Cerebellar cortex (tissue), 1 donor: ENCODE results near the gene NPFF.

Source experiments
- DNase-seq: peaks from one replicate; pipeline ENCODE4 v3.0.0-alpha.2; 2015; ENCODE audit warnings: low spot score

The NPFF gene

GRCh38 chr12:53513712-53514410 is 6.6 kb upstream of the NPFF start:
- no peak for DNase-seq

- no peak for DNase-seq
Measured at GRCh38 chr12:53510181-53510812, 3.0 kb upstream of the NPFF start.

GRCh38 chr12:53508534-53509170 is 1.4 kb upstream of the NPFF start:
- DNase-seq, result peak; percentile 94

GRCh38 chr12:53507603-53507885 is 260 bp upstream of the NPFF start:
- DNase-seq, result no peak

DNA sequence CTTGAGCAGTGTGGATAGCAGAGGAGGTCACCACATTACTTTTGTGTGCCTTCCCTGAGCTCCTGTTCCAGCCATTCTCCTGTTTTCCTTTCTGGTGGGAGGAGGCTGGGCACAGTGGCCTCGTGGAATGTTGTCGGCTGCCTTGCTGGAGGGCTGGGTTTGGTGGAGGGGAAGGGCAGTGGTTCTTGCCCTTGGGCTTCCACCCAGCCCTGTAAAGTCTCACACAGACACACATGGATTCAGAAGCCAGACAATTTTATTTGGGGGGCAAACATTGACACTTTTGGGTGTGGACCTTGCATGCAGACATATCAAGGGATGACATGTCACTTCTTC is 866 bp downstream of the NPFF start:
- DNase-seq, result no peak

- no peak for DNase-seq
Measured at GRCh38 chr12:53505555-53506449, 1.5 kb downstream of the NPFF start.

DNA sequence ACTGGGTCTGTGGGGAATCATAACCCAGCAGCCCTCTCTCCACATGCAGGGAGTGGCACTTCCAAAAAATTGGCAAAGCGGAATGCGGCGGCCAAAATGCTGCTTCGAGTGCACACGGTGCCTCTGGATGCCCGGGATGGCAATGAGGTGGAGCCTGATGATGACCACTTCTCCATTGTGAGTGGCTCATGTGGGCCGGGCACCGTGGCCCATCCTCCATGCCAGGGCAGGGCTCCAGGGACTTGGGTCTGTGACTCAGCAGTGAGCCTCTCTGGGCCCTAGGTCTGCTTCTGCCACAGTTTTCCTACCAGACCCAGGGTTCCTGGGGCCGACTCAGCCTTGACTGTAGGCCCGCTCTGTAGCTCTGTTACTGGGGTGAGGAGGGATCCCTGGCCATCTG is 2.2 kb downstream of the NPFF start:
- no peak for DNase-seq

DNA sequence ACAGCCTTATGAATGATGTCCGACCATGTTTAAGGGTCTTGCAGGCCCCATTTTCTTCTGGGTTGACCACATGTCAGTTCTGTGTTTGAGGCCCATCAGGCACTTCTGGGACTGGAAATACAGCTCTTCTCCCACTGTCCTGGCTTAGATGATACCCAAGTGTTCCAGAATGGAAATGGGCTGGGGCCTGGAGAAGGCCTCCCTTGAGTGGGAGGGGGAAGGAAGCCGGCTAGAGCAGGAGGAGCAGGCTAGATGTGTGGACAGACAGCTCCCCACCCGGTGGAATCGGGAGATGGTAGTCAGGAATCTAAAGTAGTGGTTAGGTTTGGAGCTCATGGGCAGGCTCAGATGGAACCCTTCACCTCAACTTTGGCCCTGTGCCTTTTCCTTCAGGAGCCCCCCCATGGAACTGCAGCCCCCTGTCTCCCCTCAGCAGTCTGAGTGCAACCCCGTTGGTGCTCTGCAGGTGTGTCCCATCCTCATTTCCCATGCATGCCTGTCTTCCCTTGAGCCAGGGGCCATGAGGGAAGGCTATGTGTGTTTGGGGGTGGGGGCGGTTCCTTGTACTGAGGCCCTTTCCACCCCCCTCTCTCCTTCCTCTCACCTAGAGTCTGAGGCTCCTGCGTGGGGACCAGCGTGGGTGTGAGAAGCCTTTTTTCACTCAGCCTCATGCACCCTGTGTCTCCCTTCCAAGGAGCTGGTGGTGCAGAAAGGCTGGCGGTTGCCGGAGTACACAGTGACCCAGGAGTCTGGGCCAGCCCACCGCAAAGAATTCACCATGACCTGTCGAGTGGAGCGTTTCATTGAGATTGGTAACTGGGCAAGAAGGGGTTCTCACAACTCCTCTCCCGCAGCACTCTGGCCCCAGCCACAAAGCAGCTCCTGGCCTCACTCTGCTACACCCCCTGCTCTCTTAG is 3.0 kb downstream of the NPFF start:
- no peak for DNase-seq

DNA sequence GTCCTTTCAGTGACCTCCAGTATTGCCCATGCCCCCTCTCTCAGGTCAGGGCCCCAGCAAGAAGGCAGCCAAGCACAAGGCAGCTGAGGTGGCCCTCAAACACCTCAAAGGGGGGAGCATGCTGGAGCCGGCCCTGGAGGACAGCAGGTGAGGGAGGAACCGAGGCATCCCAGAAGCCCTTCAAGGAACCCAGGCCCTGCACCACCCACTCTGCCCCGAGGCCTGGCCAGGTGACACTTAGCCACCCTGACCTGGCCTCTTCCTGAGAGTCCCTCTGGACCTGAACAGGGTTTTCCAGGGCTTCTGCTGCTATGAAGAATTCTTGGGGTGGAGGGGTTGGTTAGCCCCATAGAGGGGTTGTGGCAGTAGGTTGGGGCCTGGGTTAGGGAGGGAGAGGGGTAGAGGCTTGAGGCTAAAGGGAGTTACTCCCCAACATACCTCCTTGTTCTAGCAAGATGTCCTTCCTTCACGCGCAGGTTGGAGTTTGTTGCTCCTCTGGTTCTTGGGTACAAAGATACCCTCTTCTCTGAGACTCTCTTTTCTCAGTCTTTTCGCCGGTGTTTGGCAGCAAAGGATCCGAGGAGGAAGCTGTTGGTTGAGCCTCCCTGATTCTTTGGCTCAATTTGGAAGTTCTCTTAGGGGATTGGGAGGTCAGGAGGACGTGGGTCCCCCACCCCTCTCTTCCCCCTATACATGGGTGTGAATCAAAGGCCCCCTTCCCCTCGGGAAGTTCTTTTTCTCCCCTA is 4.1 kb downstream of the NPFF start:
- DNase-seq, result no peak

DNA sequence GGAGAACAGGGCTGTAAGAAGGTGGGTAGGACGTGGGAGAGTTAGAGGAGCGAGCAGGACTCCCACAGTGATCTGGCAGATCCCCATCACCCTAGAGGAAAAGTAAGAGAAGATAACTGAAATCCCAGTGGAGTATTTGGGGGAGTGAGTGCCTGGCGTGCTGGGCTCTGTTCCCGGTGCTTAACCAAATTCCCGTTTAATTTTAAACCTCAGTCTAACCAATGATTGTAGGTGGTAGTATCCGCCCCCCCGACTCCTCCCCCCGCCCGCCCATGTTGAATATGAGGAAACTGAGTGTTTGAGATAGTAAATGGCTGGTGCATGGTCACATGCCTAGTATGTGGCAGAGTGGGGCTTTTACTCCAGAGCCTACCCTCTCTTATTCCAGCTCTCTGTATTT is 5.0 kb downstream of the NPFF start:
- no peak for DNase-seq

DNA sequence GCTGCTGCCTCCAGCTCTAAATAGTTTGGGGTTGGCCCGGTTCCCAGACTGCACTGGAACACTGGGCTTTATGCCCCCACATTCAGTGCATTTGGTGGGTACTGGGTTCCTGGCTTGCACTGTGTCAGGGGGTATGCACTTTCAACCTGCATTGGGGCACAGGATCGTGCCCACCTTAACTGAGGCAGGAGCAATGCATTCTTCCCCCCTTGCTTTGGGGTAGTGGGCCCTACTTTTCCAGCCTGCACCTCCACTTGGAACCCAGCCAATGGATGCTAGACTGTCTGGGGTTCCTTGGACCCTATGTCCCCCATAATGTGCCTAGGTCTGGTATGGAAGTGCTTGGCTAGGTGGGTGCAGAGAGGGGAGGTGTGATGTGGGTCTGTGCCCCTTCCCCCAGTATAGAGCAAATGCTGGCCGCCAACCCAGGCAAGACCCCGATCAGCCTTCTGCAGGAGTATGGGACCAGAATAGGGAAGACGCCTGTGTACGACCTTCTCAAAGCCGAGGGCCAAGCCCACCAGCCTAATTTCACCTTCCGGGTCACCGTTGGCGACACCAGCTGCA is 5.6 kb downstream of the NPFF start:
- DNase-seq, result no peak

GRCh38 chr12:53500776-53501614 is 6.3 kb downstream of the NPFF start, which contains the start of gene TARBP2:
Gene TARBP2 (plus strand): TSS chr12:53501283. CDS start chr12:53501409, 126 bp downstream.
- DNase-seq, result peak; percentile 100

- DNase-seq, result peak; percentile 57
Measured at GRCh38 chr12:53500142-53500775, 7.0 kb downstream of the NPFF start.

DNA sequence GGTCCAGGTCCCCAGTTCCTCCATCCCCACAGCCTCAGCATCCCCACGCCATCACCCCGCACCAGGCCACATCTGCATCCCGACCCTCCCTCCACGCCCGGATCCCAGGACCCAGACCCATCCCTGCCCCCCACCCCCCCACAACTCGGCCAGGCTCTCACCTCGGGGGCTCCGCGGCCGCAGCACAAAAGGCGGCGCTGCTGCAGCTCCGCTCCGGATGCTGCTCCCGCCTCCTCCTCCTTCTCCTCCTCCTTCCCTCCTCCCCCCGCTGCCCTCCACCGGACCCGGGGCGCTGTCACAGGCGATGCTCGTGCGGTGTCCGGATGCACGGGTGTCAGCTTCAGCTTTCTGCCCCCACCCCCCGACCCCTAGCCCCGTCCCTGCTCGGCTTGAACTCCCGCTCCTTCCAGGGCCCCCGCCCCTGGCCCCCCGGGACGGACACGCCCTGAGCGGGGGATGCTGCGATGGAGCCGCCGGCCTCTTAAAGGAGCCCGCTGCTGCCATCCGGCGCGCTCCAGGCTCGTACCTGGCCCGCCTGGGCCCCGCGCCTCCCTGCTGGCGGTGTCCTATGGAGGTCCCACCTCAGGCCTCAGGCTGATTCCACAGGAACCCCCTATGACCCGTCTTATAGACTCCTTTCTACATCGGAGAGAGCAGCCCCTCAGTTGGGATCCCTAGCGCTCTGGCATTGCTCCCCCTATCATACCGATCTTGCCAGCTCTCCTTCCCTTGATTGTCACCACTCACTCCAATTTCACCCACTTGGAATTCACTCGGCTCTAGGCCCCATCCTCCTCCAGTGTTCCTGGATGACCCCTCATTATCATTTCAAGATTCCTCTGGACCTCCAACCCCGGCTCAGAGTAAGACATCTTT is 7.8 kb downstream of the NPFF start, which contains the start of gene MAP3K12:
TSS of gene MAP3K12 (minus strand) at position 193 of the 876 bp plus-strand sequence. CDS start 12,067 bp downstream, outside the sequence.
- DNase-seq, result peak; percentile 82

- DNase-seq, result no peak
Measured at GRCh38 chr12:53498235-53498630, 9.1 kb downstream of the NPFF start.

GRCh38 chr12:53497461-53497860 is 9.8 kb downstream of the NPFF start:
- DNase-seq, result no peak

DNA sequence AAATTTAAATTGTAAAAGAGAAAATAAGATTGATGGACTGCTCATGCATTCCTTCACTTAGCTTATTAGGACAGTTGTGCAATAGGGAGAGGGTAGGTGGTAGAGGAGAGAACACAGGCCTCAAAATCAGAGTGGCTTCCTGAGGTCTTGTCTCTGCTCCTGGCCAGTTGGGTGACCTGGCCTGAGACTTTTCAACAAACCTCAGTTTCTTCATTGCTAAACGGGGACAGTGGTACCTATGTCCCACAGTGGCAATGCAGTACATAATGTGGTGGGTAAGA is 10.6 kb downstream of the NPFF start:
- DNase-seq, result no peak
